GM12864 (cell line): ENCODE measurements around the gene ALS2CL.

Experiments
- DNase-seq: peaks from one replicate; pipeline ENCODE4 v3.0.0-alpha.2; 2011; ENCODE audit warnings: low read depth
- H3K4me3 ChIP-seq: 2 replicates; pipeline ENCODE4 v1.5.1; 2011; ENCODE audit warnings: mild to moderate bottlenecking, low read depth, low read length, control low read depth
- TF ChIP-seq, protein P1 (sequence below): IDR thresholded peaks from 2 replicates; pipeline ENCODE4 v1.5.1; 2011; ENCODE audit warnings: low read depth, mild to moderate bottlenecking, moderate library complexity, low read length, control low read depth, inconsistent platforms; ENCODE audit errors: missing control alignments

The ALS2CL gene

DNA sequence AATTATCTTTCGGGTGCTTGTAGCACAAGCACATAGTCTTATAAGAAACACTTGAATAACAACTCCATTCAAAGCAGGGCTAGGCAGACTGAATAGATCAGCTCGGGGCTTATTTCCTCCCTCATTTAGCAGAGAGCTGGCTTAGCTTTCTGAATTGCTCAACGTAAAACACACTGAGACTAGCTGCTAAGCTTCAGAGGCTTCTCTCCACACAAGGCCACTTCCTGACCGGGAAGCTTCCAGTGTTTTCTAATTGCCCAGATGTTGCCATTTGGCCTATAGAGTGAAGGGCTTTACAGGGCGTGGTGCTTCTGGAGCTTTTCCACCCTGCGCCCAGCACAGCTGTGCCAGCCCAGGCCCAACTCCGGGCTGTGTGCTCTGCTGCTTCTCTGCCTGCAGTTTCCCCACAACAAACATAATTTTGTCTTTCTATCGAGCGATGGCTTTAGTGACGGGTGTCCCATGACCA is 64.5 kb downstream of the ALS2CL start:
- no peak overlapping the region for H3K4me3 ChIP-seq
- DNase-seq, result no peak
- TF ChIP-seq, protein P1, sequence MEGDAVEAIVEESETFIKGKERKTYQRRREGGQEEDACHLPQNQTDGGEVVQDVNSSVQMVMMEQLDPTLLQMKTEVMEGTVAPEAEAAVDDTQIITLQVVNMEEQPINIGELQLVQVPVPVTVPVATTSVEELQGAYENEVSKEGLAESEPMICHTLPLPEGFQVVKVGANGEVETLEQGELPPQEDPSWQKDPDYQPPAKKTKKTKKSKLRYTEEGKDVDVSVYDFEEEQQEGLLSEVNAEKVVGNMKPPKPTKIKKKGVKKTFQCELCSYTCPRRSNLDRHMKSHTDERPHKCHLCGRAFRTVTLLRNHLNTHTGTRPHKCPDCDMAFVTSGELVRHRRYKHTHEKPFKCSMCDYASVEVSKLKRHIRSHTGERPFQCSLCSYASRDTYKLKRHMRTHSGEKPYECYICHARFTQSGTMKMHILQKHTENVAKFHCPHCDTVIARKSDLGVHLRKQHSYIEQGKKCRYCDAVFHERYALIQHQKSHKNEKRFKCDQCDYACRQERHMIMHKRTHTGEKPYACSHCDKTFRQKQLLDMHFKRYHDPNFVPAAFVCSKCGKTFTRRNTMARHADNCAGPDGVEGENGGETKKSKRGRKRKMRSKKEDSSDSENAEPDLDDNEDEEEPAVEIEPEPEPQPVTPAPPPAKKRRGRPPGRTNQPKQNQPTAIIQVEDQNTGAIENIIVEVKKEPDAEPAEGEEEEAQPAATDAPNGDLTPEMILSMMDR, result no peak

DNA sequence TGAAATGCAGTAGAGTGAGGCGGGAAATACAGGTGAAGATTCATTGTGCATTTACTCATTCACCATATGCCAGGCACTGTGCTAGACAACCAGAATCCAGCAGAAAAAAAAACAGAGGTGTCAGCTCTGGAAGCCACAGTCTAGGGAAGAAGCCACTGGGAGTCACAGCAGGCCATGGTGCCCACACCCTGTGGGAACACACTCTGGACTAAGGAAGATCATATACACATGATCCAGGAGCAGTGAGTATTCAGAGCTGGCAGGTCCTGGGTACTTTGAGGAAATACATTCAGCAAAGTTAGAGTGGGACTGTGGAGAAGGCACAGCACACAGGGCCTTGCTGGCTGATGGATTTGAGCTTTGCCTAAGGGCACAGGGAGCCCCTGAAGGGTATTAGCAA is 66.4 kb downstream of the ALS2CL start:
- no peak overlapping the region for H3K4me3 ChIP-seq
- TF ChIP-seq, protein P1, result no peak
- DNase-seq, result no peak

DNA sequence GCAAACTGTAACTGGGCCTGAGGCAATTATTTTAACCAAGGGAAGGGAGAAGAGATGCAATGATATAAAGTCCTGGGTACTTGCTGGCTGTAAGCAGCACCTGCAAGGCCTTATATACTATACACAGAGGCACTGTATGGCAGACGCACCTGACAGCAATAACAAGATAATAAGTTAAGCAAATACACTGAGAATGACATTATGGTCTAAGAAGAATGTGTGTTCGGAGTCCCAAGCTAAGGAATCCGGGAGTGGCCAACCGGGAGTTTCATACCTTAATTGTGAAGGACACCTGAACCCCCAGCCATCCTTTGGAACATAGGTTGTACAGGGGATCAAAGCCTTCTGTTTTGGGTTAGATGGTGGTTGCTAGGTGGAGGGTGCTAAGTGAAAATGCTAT is 67.4 kb downstream of the ALS2CL start:
- TF ChIP-seq, protein P1, result no peak
- no peak overlapping the region for H3K4me3 ChIP-seq
- no peak for DNase-seq

DNA sequence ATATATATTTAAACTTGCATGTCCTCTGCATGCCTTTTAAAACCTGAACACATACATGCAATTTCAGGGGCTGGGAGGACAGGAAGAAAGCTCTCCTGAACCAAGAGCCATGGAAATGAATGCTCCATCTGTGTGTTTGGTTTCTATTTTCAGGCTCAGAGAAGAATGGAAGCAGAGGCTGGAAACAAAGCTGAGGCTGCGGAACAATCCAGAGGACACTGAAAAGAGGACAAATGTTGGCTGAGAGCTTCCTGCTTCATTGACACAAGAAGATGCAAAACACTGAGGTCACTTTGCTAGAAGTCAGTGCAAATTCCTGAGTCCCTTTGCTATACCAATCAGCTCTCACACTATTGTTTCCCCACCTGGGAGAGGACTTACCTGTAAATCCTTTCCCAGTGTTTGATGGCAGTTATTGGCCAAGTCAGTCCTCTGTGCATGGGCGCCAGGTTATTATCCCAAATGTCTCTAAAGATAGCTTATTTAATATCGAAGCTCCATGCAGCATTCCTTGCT is 68.4 kb downstream of the ALS2CL start:
- TF ChIP-seq, protein P1, result no peak

DNA sequence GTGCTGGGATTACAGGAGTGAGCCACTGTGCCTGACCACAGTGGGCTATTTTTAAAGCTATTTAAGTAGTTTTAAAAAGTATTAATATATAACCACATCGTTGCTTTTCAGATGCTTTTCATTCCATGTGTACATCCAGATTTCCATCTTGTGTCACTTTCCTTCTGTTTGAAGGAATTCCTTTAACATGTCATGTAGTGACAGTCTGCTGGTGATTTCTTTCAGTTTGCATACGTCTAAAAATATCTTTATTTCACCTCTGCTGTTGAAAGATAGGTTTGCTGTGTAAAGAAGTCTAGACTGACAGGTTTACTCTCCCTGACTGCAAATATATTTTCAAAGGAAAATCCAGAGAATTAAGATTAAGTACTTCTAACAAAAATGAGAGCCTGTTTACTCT is 68.9 kb downstream of the ALS2CL start:
- DNase-seq, result no peak
- TF ChIP-seq, protein P1, result no peak
- H3K4me3 ChIP-seq, result no peak overlapping the region

More for the DNA sequence above, 68.4 kb downstream of the ALS2CL start:
- H3K4me3 ChIP-seq, result no peak overlapping the region
- no peak for DNase-seq

DNA sequence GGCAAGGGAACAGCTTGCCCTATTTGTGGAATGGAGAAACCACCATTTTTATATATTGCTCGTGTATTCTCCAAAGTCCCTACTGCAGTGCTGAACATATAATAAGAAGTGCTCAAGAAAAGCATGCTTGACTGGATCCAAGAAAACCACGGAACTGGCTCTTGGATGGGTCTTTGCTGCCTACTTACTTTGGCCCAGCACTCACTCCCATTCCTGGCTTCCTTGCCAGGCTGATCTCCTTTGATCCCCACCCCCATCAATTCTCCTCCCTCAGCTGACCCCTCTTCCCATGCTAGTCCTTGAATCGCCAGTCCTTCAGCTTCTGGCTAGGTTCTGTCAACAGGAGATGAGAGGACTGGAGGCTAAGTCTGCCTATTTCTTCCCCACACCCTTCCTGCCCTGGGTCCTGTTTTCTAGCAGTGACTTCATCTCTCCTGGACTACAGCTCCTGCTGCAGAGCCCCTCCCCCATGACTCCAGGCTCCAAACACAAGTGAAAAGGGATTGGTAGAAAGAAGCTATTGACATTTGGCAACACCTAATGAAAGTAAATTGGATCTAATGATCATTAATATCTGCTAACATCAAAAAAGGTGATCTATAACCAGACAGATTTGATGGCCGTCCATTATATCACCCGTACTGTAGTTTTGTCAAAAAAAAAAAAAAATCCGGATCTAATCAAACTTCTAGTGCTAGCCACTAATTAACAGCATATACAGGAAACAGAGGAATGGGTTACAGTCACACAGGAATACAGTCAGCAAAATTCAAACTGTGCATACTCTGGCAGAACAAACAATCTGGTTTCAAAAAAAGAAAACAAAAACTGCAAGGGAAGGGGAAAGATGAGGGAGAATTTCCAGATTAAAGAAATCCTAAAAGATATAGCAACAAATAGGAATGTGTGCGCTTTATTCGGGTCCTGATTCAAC is 73.4 kb downstream of the ALS2CL start:
- H3K4me3 ChIP-seq, result no peak overlapping the region
- no peak for DNase-seq
- TF ChIP-seq, protein P1, result no peak
